ENCODE results near the gene ERC2. TPM values are rescaled to one million over a fixed set of nuclear protein-coding genes. Genes with fewer than 3 reads are reported as not detected.

The ERC2 gene
- total RNA-seq, 2 donors from 2014 or later = 1.2 TPM; not detected in 1

- ATAC-seq (ENCODE audit: insufficient number of reproducible peaks, low FRiP score, low read depth) = no peak
- Histone ChIP-seq H3K9me3 (no peaks in the 10 kb centered on the region), H3K4me1 (ENCODE audit: control insufficient read depth in 1 of 2, low read depth in 2 of 2) (peaks cover 0 to 8% of the 10 kb centered on the region in 2 donors), H3K36me3 (no peaks in the 10 kb centered on the region), H3K27ac (no peak overlapping the region), H3K27me3 (replicated peaks; ENCODE audit: insufficient read depth) (no peaks in the 10 kb centered on the region), H3K4me3 (no peak overlapping the region)
- DNase-seq (ENCODE audit: low spot score) = no peak
- TF ChIP-seq, protein P1, sequence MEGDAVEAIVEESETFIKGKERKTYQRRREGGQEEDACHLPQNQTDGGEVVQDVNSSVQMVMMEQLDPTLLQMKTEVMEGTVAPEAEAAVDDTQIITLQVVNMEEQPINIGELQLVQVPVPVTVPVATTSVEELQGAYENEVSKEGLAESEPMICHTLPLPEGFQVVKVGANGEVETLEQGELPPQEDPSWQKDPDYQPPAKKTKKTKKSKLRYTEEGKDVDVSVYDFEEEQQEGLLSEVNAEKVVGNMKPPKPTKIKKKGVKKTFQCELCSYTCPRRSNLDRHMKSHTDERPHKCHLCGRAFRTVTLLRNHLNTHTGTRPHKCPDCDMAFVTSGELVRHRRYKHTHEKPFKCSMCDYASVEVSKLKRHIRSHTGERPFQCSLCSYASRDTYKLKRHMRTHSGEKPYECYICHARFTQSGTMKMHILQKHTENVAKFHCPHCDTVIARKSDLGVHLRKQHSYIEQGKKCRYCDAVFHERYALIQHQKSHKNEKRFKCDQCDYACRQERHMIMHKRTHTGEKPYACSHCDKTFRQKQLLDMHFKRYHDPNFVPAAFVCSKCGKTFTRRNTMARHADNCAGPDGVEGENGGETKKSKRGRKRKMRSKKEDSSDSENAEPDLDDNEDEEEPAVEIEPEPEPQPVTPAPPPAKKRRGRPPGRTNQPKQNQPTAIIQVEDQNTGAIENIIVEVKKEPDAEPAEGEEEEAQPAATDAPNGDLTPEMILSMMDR (IDR thresholded peaks at IDR 0.05) = no peak
Measured at GRCh38 chr3:55516392-55517030, 951.8 kb downstream of the ERC2 start.

GRCh38 chr3:55515550-55516246 lies 952.6 kb downstream of the ERC2 start:
- Histone ChIP-seq H3K4me1 (ENCODE audit: control insufficient read depth in 1 of 2, low read depth in 2 of 2) (peaks cover 0 to 8% of the 10 kb centered on the region in 2 donors), H3K27me3 (replicated peaks; ENCODE audit: insufficient read depth) (no peaks in the 10 kb centered on the region), H3K4me3 (no peak overlapping the region), H3K27ac (no peak overlapping the region), H3K9me3 (no peaks in the 10 kb centered on the region), H3K36me3 (no peaks in the 10 kb centered on the region)
- TF ChIP-seq, protein P1 (IDR thresholded peaks at IDR 0.05) = no peak
- no peak for DNase-seq (ENCODE audit: low spot score)
- no peak for ATAC-seq (ENCODE audit: insufficient number of reproducible peaks, low FRiP score, low read depth)

GRCh38 chr3:55514962-55515361 lies 953.3 kb downstream of the ERC2 start:
- H3K9me3 ChIP-seq = no peaks in the 10 kb centered on the region
- TF ChIP-seq, protein P1 (IDR thresholded peaks at IDR 0.05) = no peak
- H3K27me3 ChIP-seq (replicated peaks; ENCODE audit: insufficient read depth) = no peaks in the 10 kb centered on the region
- peaks cover 0 to 8% of the 10 kb centered on the region in 2 donors for H3K4me1 ChIP-seq (ENCODE audit: control insufficient read depth in 1 of 2, low read depth in 2 of 2)
- ATAC-seq (ENCODE audit: insufficient number of reproducible peaks, low FRiP score, low read depth) (no peak), DNase-seq (ENCODE audit: low spot score) (no peak)
- no peak overlapping the region for H3K4me3 ChIP-seq
- H3K36me3 ChIP-seq = no peaks in the 10 kb centered on the region
- no peak overlapping the region for H3K27ac ChIP-seq

DNA sequence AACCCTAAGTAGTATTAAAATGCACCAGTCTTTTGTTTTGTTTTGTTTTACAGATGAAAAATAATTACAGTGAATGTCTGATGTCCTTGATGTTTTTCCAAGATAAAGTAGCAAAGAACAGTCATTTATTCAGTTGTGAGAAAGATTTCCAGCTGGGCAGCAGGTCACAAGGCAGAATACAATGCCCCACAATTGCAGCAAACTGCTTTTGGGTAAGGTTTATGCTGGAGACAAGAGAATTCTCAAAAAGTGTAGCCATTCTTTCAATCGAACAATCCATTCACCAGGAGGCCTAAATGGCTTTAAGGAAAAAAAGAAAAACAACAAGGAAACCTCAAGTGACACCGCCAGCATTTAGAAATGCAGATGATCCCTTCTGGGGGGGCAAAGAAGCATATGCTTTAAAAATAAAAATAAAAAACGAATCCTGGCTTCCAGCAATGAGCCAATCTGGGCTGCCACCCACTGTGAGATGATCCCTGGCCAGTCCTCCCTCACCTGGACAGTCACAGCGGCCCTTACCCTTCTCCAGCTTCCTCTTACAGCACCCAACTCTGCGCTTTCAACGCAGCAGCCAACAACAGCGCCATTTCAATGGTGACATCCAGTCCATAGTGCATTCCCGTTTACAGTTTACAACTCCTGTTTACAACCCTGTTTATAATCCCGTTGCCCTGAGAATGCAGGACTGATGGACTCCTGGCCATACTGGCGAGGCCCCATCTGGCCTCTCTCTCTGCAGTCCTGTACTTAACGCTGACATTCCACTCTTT lies 955.5 kb downstream of the ERC2 start:
- ATAC-seq (ENCODE audit: insufficient number of reproducible peaks, low FRiP score, low read depth) = no peak
- TF ChIP-seq, protein P1 (IDR thresholded peaks at IDR 0.05) = no peak
- H3K36me3 ChIP-seq = no peaks in the 10 kb centered on the region
- H3K4me1 ChIP-seq (ENCODE audit: control insufficient read depth in 1 of 2, low read depth in 2 of 2) = peaks cover 0 to 8% of the 10 kb centered on the region in 2 donors
- H3K4me3 ChIP-seq = no peak overlapping the region
- DNase-seq (ENCODE audit: low spot score) = no peak
- no peaks in the 10 kb centered on the region for H3K9me3 ChIP-seq
- H3K27ac ChIP-seq = no peak overlapping the region
- H3K27me3 ChIP-seq (replicated peaks; ENCODE audit: insufficient read depth) = no peaks in the 10 kb centered on the region
